ENCODE data around the gene TNFAIP8L1.

DNA sequence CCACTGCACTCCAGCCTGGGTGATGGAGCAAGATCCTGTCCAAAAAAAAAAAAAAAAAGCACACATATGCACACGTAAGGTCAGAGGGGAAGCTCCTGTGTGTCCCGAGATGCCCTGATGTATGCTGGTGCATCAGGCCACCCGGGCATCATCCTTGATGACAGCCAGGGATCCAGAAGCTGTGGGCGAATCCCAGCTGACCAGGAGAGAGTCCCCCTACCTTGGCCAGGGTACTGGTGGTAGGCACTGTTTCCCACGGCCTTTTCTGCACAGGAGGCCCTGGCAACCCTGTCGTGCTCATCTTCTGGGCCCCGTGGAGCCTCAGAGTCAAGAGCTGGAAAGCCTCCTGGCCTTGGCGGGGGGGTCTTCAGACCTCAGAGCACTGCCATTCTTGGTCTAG lies 16.8 kb downstream of the TNFAIP8L1 start:
- TF ChIP-seq ZNF70 (CRISPR knock-in tag; IDR thresholded peaks at IDR 0.05) = no peak
- no peak for TF ChIP-seq PPARA (CRISPR knock-in tag; IDR thresholded peaks at IDR 0.05; ENCODE audit: borderline replicate concordance)
- TF ChIP-seq ESRRG (CRISPR knock-in tag; IDR thresholded peaks at IDR 0.05) = no peak
- no peak for TF ChIP-seq ZFP30 (CRISPR knock-in tag; IDR thresholded peaks at IDR 0.05)
- TF ChIP-seq BACH2 (CRISPR knock-in tag; IDR thresholded peaks at IDR 0.05; ENCODE audit: borderline replicate concordance) = no peak
- no peak for TF ChIP-seq ZC3H10 (CRISPR knock-in tag; IDR thresholded peaks at IDR 0.05)
- no peak for TF ChIP-seq OSR1 (CRISPR knock-in tag; IDR thresholded peaks at IDR 0.05)
- no peak for TF ChIP-seq ZFP3 (CRISPR knock-in tag; IDR thresholded peaks at IDR 0.05)
- TF ChIP-seq, protein P1, sequence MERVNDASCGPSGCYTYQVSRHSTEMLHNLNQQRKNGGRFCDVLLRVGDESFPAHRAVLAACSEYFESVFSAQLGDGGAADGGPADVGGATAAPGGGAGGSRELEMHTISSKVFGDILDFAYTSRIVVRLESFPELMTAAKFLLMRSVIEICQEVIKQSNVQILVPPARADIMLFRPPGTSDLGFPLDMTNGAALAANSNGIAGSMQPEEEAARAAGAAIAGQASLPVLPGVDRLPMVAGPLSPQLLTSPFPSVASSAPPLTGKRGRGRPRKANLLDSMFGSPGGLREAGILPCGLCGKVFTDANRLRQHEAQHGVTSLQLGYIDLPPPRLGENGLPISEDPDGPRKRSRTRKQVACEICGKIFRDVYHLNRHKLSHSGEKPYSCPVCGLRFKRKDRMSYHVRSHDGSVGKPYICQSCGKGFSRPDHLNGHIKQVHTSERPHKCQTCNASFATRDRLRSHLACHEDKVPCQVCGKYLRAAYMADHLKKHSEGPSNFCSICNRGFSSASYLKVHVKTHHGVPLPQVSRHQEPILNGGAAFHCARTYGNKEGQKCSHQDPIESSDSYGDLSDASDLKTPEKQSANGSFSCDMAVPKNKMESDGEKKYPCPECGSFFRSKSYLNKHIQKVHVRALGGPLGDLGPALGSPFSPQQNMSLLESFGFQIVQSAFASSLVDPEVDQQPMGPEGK (CRISPR knock-in tag; IDR thresholded peaks at IDR 0.05; ENCODE audit: borderline replicate concordance) = no peak
- no peak for TF ChIP-seq SNAI2 (CRISPR knock-in tag; IDR thresholded peaks at IDR 0.05)
- TF ChIP-seq, protein P2, sequence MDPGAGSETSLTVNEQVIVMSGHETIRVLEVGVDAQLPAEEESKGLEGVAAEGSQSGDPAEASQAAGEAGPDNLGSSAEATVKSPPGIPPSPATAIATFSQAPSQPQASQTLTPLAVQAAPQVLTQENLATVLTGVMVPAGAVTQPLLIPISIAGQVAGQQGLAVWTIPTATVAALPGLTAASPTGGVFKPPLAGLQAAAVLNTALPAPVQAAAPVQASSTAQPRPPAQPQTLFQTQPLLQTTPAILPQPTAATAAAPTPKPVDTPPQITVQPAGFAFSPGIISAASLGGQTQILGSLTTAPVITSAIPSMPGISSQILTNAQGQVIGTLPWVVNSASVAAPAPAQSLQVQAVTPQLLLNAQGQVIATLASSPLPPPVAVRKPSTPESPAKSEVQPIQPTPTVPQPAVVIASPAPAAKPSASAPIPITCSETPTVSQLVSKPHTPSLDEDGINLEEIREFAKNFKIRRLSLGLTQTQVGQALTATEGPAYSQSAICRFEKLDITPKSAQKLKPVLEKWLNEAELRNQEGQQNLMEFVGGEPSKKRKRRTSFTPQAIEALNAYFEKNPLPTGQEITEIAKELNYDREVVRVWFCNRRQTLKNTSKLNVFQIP (CRISPR knock-in tag; IDR thresholded peaks at IDR 0.05; ENCODE audit: borderline replicate concordance, low read depth) = no peak
- no peak for TF ChIP-seq TOX (CRISPR knock-in tag; IDR thresholded peaks at IDR 0.05; ENCODE audit: borderline replicate concordance)

Measured in SK-N-SH treated with all-trans-retinoic acid at 6 μM for 48 hours (cell line).